GM10266 (cell line): ENCODE data around the gene TNS4.

Experiments used
- DNase-seq: peaks from one replicate; pipeline ENCODE4 v3.0.0; 2012; ENCODE audit errors: extremely low spot score
- CTCF ChIP-seq: IDR thresholded peaks from 2 replicates; pipeline ENCODE4 v1.5.1; 2012; ENCODE audit warnings: mild to moderate bottlenecking, low read depth; ENCODE audit not compliant: control insufficient read depth, insufficient read depth; ENCODE audit errors: missing control alignments

Gene TNS4

GRCh38 chr17:40500709-40501108 is 714 bp downstream of the TNS4 start:
- DNase-seq, result no peak

GRCh38 chr17:40500190-40500589 is 1.2 kb downstream of the TNS4 start:
- TF ChIP-seq CTCF, result no peak
- no peak for DNase-seq

More at GRCh38 chr17:40500709-40501108, 714 bp downstream of the TNS4 start:
- no peak for TF ChIP-seq CTCF

GRCh38 chr17:40499551-40500189 is 1.8 kb downstream of the TNS4 start:
- no peak for DNase-seq
- TF ChIP-seq CTCF, result no peak

- TF ChIP-seq CTCF, result no peak
- no peak for DNase-seq
These were observed 2.9 kb downstream of the TNS4 start for GRCh38 chr17:40498281-40499084.

GRCh38 chr17:40497695-40498094 is 3.7 kb downstream of the TNS4 start:
- TF ChIP-seq CTCF, result no peak
- no peak for DNase-seq

GRCh38 chr17:40496634-40497420 is 4.6 kb downstream of the TNS4 start:
- no peak for TF ChIP-seq CTCF
- DNase-seq, result no peak
